Activated gamma-delta T cell treated with anti-CD3 and anti-CD28 coated beads, Interleukin-2, amount 50 U/mL, for 16 hours (primary cell): ENCODE data around the gene MYL3.
A peak's percentile ranks its signal among the peaks of the same experiment; 100 is the strongest.
"Not testable (repeated sequence)": the region's sequence is repeated elsewhere in the genome, so short reads cannot be mapped to it uniquely, and the experiment has no call there.

Source experiments
- DNase-seq: peaks from one replicate; pipeline ENCODE4 v3.0.0-alpha.2; 2020; ENCODE audit warnings: low read depth

MYL3 gene

GRCh38 chr3:46863261-46863782 lies at the start of gene MYL3:
MYL3 (minus strand) TSS chr3:46863444; CDS start chr3:46863390, 54 bp downstream.
- no peak for DNase-seq

GRCh38 chr3:46912986-46913385 lies 49.7 kb upstream of the MYL3 start:
- no peak for DNase-seq

GRCh38 chr3:46910914-46911313 lies 47.7 kb upstream of the MYL3 start:
- not testable (repeated sequence) for DNase-seq

- no peak for DNase-seq
Measured at GRCh38 chr3:46910166-46910760, 47.0 kb upstream of the MYL3 start.

- DNase-seq = peak; percentile 69
Measured at GRCh38 chr3:46909535-46910161, 46.4 kb upstream of the MYL3 start.

- no peak for DNase-seq
Measured at GRCh38 chr3:46908986-46909534, 45.8 kb upstream of the MYL3 start.

GRCh38 chr3:46908294-46908985 lies 45.2 kb upstream of the MYL3 start:
- DNase-seq = no peak

- no peak for DNase-seq
Measured at GRCh38 chr3:46907960-46908293, 44.7 kb upstream of the MYL3 start.

GRCh38 chr3:46907271-46907670 lies 44.0 kb upstream of the MYL3 start:
- no peak for DNase-seq

GRCh38 chr3:46906471-46907058 lies 43.3 kb upstream of the MYL3 start:
- DNase-seq = no peak

GRCh38 chr3:46905661-46906451 lies 42.6 kb upstream of the MYL3 start:
- no peak for DNase-seq

- DNase-seq = no peak
Measured at GRCh38 chr3:46905213-46905560, 41.9 kb upstream of the MYL3 start.

- no peak for DNase-seq
Measured at GRCh38 chr3:46904303-46905212, 41.3 kb upstream of the MYL3 start.

GRCh38 chr3:46903341-46904302 lies 40.4 kb upstream of the MYL3 start:
- no peak for DNase-seq

GRCh38 chr3:46902188-46902631 lies 39.0 kb upstream of the MYL3 start:
- DNase-seq = no peak

GRCh38 chr3:46901591-46902187 lies 38.4 kb upstream of the MYL3 start:
- no peak for DNase-seq

GRCh38 chr3:46901061-46901460 lies 37.8 kb upstream of the MYL3 start:
- DNase-seq = no peak

GRCh38 chr3:46900356-46900755 lies 37.1 kb upstream of the MYL3 start:
- DNase-seq = no peak

- DNase-seq = no peak
Measured at GRCh38 chr3:46900007-46900292, 36.7 kb upstream of the MYL3 start.
